Bronchial epithelial cell (primary cell): ENCODE results near the gene BYSL. TPM values are rescaled to one million over a fixed set of nuclear protein-coding genes. Genes with fewer than 3 reads are reported as not detected.

Experiments
- DNase-seq: peaks from one replicate; pipeline ENCODE4 v3.0.0-alpha.2; 2010; ENCODE audit warnings: low read depth
- FAIRE-seq: peaks from 2 replicates; lab custom pipeline; 2011; peaks lifted over from hg19 to GRCh38; lab: Jason Lieb, UNC
- H3K27me3 ChIP-seq: 2 replicates; pipeline ENCODE4 v1.5.1; 2011; ENCODE audit warnings: low read length; ENCODE audit not compliant: control insufficient read depth, insufficient read depth
- H3K36me3 ChIP-seq: 2 replicates; pipeline ENCODE4 v1.5.1; 2011; ENCODE audit warnings: low read length; ENCODE audit not compliant: control insufficient read depth, insufficient read depth
- H3K4me3 ChIP-seq: 2 replicates; pipeline ENCODE4 v1.5.1; 2011; ENCODE audit warnings: mild to moderate bottlenecking, low read depth, low read length, control low read depth
- total RNA-seq: library from RNA; depleted of rRNA; stranded (reverse); fragments of >200 nt; gene quantifications from 2 replicates; pipeline ENCODE4 v1.2.1, GENCODE V29; 2014
- TF ChIP-seq, protein P1 (sequence below): IDR thresholded peaks from 2 replicates; pipeline ENCODE4 v1.5.1; 2011; ENCODE audit warnings: mild to moderate bottlenecking, moderate library complexity, low read length, control low read depth, inconsistent platforms; ENCODE audit not compliant: insufficient read depth, severe bottlenecking

Gene BYSL
- total RNA-seq, 1 donor from 2014 or later = 28.2 TPM

DNA sequence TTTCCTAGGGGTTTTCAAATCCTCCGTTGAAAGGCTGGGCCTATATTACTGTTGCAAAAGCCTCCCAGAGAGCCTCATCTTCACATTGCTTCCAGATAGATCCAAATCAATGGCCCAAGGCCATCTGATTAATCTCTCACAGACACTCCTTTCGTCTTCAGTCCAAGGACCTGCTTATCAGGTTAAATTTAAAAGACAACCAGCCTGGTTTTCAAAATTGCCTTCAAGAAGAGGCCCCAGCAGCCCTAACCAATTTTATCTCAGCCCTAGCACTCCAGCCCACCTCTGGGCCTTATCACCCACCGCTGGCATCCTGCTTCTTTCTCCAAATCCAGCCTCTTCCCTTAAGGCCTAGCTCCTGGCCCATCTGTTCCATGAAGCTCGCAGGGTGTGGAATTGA is 35.8 kb downstream of the BYSL start:
- Histone ChIP-seq H3K27me3 (no peaks in the 10 kb centered on the region), H3K4me3 (no peak overlapping the region), H3K36me3 (no peaks in the 10 kb centered on the region)
- no peak for FAIRE-seq
- TF ChIP-seq, protein P1, sequence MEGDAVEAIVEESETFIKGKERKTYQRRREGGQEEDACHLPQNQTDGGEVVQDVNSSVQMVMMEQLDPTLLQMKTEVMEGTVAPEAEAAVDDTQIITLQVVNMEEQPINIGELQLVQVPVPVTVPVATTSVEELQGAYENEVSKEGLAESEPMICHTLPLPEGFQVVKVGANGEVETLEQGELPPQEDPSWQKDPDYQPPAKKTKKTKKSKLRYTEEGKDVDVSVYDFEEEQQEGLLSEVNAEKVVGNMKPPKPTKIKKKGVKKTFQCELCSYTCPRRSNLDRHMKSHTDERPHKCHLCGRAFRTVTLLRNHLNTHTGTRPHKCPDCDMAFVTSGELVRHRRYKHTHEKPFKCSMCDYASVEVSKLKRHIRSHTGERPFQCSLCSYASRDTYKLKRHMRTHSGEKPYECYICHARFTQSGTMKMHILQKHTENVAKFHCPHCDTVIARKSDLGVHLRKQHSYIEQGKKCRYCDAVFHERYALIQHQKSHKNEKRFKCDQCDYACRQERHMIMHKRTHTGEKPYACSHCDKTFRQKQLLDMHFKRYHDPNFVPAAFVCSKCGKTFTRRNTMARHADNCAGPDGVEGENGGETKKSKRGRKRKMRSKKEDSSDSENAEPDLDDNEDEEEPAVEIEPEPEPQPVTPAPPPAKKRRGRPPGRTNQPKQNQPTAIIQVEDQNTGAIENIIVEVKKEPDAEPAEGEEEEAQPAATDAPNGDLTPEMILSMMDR = no peak
- DNase-seq = no peak

GRCh38 chr6:41958022-41958856 is 36.9 kb downstream of the BYSL start:
- Histone ChIP-seq H3K27me3 (no peaks in the 10 kb centered on the region), H3K36me3 (no peaks in the 10 kb centered on the region), H3K4me3 (no peak overlapping the region)
- FAIRE-seq = no peak
- DNase-seq = no peak
- TF ChIP-seq, protein P1 = no peak

DNA sequence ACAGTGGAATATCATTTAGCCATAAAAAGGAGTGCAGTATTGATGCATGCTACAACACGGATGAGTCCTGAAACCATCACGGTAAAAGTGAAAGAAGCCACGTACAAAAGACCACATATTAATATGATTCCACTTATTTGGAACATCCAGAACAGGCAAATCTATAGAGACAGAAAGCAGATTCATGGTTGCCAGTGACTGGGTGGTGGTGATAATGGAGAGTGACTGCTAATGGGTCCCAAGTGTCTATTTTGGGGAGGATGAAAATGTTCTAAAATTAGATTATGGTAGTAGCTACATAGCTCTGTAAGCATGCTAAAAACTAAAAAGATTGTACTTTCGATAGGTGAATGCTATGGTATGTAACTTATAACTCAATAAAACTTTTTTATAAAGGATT is 38.7 kb downstream of the BYSL start:
- TF ChIP-seq, protein P1 = no peak
- Histone ChIP-seq H3K4me3 (no peak overlapping the region), H3K27me3 (no peaks in the 10 kb centered on the region), H3K36me3 (no peaks in the 10 kb centered on the region)
- FAIRE-seq (no peak), DNase-seq (no peak)

DNA sequence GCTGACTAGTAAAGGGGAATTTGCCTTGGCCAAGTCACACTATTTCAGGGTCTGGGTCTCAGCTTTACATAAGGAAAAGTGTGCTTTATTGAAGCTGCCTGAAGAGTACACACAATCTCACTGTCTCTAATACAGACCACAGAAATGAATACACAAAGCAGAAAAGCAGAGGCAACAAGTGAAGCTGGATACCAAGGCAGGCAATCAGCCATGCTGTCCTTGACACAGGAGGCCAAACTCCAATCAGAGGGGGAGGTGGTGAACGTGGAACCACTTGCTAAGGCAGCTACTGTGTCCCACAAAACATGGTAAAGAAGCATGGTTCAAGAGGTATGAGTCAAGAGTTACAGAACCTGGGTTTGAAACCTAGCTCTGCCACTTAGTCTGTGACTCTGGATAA is 42.1 kb downstream of the BYSL start:
- FAIRE-seq = no peak
- Histone ChIP-seq H3K27me3 (no peaks in the 10 kb centered on the region), H3K4me3 (no peak overlapping the region), H3K36me3 (no peaks in the 10 kb centered on the region)
- TF ChIP-seq, protein P1 = no peak
- no peak for DNase-seq

GRCh38 chr6:41964201-41964887 is 43.0 kb downstream of the BYSL start:
- TF ChIP-seq, protein P1 = no peak
- Histone ChIP-seq H3K4me3 (no peak overlapping the region), H3K36me3 (no peaks in the 10 kb centered on the region), H3K27me3 (no peaks in the 10 kb centered on the region)
- FAIRE-seq (peak; percentile 82), DNase-seq (no peak)
